ENCODE measurements around the gene INPP4B.
"Not testable (repeated sequence)": the region's sequence is repeated elsewhere in the genome, so short reads cannot be mapped to it uniquely, and the experiment has no call there.

INPP4B gene

DNA sequence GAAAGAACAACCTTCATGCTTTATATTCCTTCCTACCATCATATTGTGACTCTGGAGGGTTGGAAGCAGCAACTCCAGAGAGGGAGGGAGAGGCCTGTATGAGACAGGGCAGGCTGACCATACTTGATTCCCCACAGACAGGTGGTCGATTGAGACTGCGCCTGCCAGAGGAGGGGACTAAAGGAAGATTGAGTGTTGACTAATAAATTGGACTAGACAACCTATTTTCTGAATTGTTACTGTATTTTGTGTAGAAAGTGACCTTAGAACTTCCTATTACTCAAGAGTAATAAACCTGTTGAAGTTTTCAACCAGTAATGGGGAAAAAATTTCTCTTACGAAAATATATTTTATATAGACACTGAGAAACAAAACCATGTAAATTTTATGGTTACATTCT lies 301.5 kb downstream of the INPP4B start:
- DNase-seq (ENCODE audit: low read depth in 3 of 3): no peak

DNA sequence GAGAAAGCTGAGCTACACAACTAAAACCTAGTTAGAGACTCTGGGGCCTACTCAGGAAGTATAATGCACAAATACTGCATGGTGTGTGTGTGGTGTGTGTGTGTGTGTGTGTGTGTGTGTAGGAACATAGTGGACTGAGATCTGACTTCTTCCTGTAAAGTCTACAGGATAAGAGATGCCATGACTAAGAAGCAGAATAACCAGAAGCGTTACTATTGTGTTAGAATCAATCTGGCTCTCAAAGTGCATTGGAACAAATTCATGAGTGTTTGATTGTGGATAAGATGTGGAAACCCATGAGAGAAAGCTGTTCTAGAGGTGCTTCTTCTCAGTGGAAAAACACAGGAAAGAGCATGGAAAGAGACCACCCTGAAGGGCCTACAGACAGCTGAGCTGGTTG lies 302.1 kb downstream of the INPP4B start:
- no peak for DNase-seq (ENCODE audit: low read depth in 3 of 3)

DNA sequence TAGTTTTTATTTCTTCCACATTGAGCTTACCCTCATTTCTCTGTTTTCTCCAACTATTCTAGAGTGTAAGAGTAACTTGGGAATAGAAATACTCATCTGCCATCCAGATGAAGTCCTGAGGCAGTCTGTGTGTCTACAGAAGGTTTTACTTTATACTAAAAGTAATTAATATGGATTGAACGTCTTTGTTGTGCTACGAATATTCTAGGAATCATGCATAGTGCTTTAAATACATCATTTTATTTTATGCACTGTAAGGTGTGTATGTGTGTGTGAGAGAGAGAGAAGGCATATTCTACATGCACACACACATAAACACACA lies 305.7 kb downstream of the INPP4B start:
- no peak for DNase-seq (ENCODE audit: low read depth in 3 of 3)

DNA sequence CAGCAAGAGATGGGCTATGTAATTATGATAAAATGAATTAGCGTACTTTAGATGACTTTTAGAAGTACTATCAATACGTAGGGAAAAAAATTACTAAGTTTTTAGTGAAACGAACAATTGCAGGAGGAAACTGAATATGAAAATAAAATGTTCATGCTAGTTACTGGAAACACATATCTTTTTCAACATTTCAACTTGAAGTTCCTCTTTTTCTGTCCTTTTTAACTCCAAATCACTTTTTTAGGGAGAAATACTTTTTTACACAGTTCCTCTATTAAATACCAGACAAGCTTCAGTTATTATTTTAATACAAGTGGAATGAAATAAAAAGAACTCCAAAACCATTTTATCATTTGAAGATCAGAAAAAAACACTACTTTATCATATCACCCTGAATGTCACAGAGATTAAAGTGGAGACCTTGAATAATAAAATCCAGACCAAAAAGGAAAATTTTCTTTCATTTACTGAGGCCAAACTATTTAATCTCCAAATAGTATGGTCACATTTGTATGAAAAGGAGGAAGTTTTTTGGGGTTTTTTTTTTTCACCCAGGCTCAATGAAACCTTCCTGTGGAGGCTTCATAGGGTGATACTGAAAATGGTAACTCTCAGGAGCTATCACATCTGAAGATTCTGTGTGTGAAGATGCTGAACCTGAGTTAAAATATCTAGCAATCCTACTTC lies 306.2 kb downstream of the INPP4B start:
- DNase-seq (ENCODE audit: low read depth in 3 of 3): no peak

DNA sequence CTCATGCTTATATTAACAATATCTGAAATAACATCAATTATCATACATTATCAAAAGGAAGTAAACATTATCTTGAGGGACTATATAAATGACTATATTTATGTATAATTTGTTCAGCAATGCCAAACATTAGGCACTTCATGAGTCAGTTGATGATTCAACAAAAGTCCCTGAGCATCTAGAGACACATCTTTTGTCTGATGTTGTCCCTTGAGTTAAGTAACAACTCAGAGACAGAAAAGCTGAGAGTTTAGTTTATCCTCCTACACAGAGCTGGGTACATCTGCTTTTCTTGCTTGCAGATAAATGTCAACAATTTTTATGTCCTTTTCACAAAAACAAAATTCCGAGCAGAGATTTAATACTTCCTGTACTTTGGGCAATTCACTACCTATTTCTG lies 311.1 kb downstream of the INPP4B start:
- no peak for DNase-seq (ENCODE audit: low read depth in 3 of 3)

DNA sequence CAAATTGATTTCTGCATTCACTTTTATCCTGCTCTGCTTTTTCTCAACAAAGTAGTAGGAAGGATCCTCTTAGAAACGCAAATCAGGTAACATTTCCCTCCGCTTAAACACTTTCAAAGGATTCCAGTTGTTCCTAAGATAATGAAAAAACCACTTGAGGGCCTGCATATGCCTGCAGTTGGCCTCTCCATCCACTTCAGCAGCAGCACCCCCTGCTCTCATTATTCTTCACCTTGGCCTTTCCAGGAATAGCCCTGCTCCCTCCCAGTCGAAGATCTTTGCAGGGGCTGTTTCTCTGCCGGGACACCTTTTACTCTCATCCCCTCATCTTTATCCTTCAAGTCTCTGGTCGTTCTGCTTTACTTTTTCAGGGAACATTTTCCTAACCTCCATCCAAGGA lies 314.0 kb downstream of the INPP4B start:
- DNase-seq (ENCODE audit: low read depth in 3 of 3): no peak

DNA sequence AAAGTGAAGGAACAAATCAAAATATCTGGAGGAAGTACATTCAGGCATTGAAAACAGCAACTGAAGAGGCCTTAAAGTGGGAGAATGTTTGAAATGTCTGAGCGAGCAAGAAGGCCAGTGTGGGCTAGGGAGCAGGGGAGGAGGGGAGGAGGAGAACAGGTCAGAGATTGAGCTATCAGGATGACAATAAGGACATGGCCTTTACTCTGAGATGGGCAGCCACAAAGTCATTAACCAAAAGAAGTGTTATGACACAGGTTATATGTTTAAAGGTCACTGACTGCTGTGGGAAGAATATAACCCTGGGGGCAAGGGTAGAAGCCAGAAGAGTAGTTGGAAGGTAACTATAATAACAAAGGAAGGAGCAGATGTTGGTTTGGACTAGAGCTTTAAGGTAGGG lies 315.4 kb downstream of the INPP4B start:
- DNase-seq (ENCODE audit: low read depth in 3 of 3): no peak

DNA sequence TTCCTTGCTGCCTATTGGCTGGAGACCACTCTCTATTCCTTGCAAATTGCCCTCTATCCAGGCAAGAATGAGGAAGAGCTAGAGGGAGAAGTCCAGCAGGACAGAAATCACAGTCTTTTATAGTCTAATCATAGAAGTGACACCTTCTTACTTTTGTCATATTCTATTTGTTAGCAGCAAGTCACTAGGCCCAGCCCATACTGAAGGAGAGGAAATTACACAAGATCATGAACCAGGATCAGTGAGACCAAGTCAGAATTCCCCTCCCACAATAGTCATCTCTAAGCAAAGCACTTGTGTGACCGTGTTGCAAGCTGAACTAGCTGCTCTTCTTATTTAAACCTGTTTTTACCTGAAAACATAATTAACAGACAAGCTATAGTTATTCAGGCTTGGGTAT lies 317.7 kb downstream of the INPP4B start:
- DNase-seq (ENCODE audit: low read depth in 3 of 3): no peak

DNA sequence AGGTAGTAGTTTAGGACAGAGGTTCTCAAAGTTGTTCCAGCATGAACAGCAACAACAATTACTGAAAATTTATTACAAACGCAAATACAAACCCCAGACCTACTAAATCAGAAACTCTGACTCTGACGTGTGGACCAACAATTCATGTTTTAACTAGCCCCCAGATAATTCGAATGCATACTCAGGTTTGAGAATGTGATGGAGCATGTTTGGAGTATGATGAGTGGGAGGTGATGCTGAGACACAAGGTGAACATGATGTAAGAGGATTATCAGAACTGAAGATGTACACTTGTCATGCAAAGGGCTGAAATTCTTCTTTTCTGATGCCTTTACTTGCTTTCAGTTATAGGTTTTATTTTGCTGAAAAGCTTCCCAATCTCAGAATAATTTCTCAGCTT lies 323.0 kb downstream of the INPP4B start:
- DNase-seq (ENCODE audit: low read depth in 3 of 3): no peak

DNA sequence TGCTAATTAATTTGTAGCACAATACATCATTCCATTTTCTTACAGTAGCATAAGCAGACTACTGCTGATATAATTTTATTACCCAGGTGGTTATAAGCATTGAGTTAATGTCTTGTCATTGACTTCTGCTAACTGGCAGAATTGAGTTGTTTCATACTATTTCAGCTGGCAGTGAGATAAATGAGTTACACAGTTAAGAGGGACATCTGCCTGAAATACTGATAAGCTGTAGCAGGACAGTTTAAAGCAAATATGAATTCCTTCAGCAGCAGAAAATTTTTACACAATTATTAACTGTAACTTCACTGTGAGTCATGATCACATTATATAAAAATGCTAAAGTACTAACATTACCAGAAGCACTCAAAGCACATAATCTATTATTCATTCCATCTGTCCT lies 326.8 kb downstream of the INPP4B start:
- no peak for DNase-seq (ENCODE audit: low read depth in 3 of 3)

DNA sequence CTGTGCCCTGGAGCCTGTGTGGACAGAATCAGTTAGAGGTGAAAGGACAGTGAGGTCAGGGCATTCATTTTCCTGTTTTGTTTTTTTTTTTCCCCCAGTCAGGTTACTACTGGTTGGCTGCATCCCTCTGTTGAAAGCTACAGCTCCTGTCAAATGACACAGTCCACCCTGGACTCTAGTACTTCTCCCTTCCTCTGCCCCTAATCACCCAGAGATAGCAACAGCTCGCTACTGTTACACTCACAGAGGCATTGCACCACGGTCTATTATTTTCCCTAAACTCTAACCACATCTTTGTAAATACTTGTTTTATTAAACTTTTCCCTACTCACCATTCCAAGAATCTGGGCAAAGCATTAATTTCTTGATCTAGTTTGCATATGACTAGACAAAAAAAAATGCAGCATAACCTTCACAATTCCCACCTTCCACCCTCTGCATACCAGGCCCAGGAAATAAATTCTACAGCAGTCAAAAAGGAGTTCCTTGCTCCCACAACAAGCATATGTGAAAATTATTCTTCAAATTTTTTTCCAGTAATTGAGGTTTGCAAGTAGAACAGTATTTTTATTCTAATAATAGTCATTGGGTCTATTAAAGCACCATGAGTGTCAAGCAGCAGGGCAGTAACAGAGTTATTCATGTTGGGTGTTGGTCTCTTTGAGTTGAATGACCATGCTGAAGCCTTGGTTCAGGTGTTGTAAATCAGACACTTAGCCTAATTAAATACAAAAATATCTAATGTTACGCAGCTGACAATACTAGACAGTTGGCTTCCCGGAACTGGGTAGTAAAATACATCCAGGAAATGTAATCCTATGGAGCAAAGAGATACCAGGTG lies 329.2 kb downstream of the INPP4B start:
- no peak for DNase-seq (ENCODE audit: low read depth in 3 of 3)

DNA sequence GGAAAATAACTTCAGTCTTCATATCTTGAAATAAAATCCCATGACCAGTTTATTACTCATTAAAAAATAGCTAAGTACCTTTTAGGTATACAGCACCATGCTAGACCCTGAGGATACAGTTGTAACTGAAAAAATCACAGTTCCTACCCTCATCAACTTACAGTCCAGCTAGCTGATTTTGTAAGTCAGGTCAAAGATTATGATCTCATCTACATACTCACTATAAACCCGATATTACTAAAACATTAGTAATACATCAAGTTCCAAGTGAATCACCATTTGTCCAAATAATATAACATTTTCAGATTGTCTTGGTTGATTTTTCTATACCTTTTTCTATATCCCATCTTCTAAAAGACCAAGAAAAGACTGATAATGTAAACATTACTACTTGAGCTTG lies 333.9 kb downstream of the INPP4B start:
- DNase-seq (ENCODE audit: low read depth in 3 of 3): no peak

DNA sequence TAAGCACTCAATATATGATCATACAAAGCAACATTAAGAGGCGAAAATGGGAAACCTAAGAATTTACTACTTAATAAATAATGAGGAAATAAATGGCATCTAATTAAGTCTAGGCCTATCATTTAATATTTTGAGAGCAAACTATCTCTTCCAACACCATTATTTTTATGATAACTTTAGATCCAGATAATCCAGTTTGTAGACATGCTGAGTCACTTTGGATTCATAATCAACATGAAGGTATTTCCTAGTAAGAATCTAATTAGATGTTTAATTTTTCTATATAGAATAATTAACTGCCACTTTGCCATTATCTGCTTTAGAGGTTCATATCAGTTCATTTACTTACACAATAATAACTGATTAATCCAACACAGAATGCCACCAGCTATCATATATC lies 336.2 kb downstream of the INPP4B start:
- DNase-seq (ENCODE audit: low read depth in 3 of 3): no peak

DNA sequence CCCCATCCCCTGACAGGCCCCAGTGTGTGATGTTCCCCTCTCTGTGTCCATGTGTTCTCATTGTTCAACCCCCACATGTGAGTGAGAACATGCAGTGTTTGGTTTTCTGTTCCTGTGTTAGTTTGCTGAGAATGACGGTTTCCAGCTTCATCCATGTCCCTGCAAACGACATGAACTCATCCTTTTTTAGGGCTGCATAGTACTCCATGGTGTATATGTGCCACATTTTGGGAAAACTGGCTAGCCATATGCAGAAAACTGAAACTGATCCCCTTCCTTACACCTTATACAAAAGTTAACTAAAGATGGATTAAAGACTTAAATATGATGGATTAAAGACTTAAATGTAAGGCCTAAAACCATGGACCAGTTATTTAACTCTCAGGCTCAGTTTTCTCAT lies 336.7 kb downstream of the INPP4B start:
- not testable (repeated sequence) for DNase-seq (ENCODE audit: low read depth in 3 of 3)

DNA sequence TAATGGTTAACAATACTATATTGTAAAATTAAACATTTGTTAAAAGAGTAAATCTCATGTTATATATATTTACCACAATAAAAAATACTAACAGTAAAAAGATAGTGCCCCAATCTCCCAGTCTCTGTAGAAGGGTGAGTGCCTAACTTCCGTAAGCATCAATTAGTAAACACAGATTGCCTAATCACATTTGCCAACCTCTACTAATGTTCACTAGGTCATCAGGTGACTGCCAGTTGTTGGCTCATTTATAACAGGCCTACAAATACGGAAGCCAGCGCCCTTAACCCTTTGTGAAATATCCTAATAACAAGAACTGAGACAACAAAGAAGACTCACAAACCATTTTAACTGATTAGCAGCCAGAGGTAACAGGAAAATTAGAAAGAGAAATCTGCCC lies 345.1 kb downstream of the INPP4B start:
- no peak for DNase-seq (ENCODE audit: low read depth in 3 of 3)

DNA sequence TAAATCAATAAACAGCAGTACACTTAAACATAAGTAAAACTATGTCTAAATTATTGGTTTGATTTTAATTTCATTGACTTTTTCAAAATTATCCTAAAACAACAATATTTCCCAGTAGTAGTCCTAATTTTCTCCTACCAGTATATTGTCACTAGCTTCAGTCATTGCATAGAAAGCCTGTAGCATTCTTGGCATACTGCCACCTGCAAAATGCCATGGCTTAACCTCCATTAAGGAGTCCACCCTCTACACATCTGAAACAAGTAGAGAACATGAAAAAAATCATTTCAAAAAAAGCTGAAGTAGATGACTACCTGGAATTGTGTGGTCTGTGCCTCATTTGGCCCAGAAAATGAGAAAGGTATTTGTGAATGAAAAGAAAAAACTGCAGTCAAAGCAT lies 348.5 kb downstream of the INPP4B start:
- DNase-seq (ENCODE audit: low read depth in 3 of 3): no peak

DNA sequence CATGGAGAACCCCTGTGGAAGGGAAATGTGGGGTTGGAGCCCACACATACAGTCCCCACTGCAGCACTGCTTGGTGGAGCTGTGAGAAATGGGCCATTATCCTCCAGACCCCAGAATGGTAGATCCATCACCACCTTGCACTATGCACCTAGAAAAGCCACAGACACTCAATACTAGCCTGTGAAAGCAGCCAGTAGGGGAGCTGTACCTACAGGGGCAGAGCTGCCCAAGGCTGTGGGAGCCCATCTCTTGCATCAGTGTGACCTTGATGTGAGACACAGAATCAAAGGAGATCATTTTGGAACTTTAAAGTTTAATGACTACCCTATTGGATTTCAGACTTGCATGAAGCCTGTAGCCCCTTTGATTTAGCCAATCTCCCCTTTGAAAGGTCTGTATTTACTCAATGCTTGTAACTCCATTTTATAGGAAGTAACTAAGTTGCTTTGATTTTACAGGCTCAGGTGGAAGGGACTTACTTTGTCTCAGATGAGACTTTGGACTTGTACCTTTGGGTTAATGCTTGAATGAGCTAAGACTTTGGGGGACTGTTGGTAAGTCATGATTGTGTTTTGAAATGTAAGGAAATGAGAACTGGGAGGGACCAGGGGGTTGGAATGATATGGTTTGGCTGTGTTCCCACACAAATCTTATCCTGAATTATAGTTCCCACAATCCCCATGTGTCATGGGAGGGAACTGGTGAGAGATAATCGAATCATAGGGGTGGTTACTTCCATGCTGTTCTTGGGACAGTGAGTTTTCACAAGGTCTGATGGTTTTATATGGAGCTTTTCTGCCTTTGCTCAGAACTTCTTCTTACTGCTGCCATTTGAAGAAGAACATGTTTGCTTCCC lies 352.6 kb downstream of the INPP4B start:
- DNase-seq (ENCODE audit: low read depth in 3 of 3): no peak

DNA sequence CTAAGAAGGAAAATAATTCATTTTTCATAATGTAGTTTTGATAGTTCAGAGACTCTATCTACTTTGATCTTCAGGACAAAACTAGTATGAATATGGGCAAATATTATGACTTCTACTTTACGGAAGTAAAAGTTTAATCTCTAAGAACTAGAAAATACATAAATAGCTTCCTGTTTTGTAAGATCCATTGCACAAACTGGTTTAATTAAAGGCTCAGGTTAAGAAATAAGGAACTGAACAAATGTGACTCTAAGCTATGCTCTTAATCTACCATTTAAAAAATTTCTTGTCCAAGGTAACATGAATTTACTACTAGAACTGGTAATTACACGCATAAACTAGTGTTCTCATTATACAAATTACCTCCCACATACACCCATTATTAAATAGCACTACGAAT lies 360.6 kb downstream of the INPP4B start:
- DNase-seq (ENCODE audit: low read depth in 3 of 3): no peak

DNA sequence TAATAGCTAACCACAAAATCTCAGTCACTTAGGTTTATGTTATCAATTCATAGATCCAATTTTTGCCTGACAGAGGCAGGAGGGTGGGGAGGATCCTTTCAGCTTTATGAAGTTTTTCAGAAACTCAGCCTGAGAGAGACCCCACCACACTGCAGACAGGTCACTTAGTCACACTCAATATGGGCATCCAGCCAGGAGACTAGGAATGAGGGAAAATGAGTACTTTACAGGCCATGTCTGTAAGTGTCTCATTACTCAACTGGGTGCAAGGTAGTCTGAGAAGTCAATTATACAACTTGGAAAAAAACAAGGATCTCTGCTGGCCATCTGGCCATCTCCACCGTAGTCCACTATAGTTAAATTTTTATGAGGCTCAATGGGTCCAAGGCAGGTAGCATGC lies 365.9 kb downstream of the INPP4B start:
- DNase-seq (ENCODE audit: low read depth in 3 of 3): no peak

DNA sequence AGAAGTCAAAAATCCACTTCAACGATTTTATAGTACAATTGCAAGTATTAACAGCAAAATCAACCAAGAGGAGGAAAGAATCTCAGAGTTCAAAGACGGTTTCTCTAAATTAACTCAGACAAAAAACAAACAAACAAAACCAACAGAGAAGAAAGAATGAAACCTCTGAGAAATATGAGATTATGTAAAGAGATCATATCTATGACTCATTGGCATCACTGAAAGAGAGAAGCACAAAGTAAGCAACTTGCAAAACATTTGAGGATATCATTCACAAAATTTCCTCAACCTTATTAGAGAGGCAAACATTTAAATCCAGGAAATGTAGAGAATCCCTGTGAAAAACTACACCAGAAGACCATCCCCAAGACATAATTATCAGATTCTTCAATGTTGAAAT lies 370.4 kb downstream of the INPP4B start:
- DNase-seq (ENCODE audit: low read depth in 3 of 3): no peak

DNA sequence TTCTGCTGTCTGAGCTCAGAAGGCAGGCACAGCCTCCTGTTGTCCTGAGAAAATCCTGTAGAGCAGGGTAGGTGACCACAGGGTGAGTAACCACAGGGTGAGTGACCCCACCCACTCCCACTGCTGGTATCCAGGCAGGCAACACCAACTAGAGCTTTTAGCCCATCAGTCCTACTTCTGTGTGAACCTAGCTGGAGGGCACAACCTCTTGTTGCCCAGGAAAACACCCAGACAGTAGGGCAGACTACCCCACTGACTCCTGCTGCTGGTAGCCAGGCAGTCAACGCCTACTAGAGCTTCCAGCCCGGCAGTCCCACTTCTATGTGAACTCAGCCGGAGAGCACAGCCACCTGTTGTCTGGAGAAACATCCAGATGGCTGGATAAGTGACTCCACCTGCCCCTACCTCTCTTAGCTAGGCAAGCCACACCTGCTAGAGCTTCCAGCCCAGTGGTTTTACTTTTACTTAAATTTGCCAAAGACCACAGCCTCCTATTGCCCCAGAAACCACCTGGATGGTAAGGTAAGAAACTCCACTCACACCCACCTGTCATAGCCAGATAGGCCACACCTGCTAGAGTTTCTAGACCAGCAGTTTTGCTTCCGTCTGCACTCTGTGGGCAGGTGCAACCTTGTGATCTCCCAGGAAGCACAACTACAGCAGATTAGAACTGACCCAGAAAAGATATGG lies 371.6 kb downstream of the INPP4B start:
- DNase-seq (ENCODE audit: low read depth in 3 of 3): no peak

DNA sequence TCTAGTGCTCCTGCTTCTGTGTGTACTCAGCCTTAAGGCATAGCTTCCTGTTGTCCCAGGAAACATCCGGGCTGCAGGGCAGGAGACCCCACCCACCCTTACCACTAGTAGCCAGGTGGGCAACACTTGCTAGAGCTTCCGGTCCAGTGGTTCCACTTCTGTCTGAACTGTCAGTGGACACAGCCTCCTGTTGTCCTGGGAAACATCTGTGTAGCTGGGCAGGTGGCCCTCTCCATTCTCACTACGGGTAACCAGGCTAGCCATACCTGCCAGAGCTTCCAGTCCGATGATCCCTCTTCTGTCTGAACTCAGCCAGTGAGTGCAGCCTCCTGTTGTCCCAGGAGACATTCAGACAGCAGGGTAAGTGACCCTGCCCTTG lies 372.2 kb downstream of the INPP4B start:
- no peak for DNase-seq (ENCODE audit: low read depth in 3 of 3)

Data from stimulated activated CD4-positive, alpha-beta T cell treated with anti-CD3 and anti-CD28 coated beads, TNF-alpha, amount 100 ng/mL, for 48 hours (primary cell).